Transverse colon (tissue), 4 donors: ENCODE results near the gene GADL1. TPM values are rescaled to one million over a fixed set of nuclear protein-coding genes. Genes with fewer than 3 reads are reported as not detected.

Experiments
- DNase-seq: peaks from one replicate; pipeline ENCODE4 v3.0.0-alpha.2; 2019
- H3K27ac ChIP-seq, 4 donors: fragments of 200-600 bp; sonication (generic); 2 replicates each; pipeline ENCODE4 v1.5.1; 2016 to 2018; ENCODE audit warnings: inconsistent platforms in 4 of 4
- H3K27me3 ChIP-seq: fragments of 200-600 bp; sonication (generic); 2 replicates; pipeline ENCODE4 v1.5.1; 2017; ENCODE audit warnings: inconsistent platforms
- H3K36me3 ChIP-seq, 4 donors: fragments of 200-600 bp; sonication (generic); 2 replicates each; pipeline ENCODE4 v1.5.1; 2017 to 2019; ENCODE audit warnings: inconsistent platforms in 4 of 4
- H3K4me1 ChIP-seq, 4 donors: fragments of 200-600 bp; sonication (generic); 2 replicates each; pipeline ENCODE4 v1.5.1; 2017 to 2020; ENCODE audit warnings: inconsistent platforms in 4 of 4
- H3K4me3 ChIP-seq, 4 donors: fragments of 200-600 bp; sonication (generic); 1 replicate in 1 of 4; 2 replicates in 3 of 4; pipeline versions ENCODE4 v1.5.1 to v1.6.1; 2017 to 2019; ENCODE audit warnings: inconsistent platforms in 4 of 4
- H3K9me3 ChIP-seq, 2 donors: fragments of 200-600 bp; sonication (generic); 2 replicates each; pipeline ENCODE4 v1.5.1; 2017 to 2019; ENCODE audit warnings: inconsistent platforms in 2 of 2
- EP300 ChIP-seq: sonication (generic); formaldehyde crosslinking; IDR thresholded peaks from one replicate; pipeline ENCODE4 v1.6.1; 2017; ENCODE audit warnings: antibody characterized with exemption, low read depth
- POLR2A ChIP-seq: fragments of 450-650 bp; IDR thresholded peaks from one replicate; pipeline ENCODE4 v1.6.1; 2016; ENCODE audit warnings: antibody characterized with exemption, mild to moderate bottlenecking, moderate library complexity
- POLR2AphosphoS5 ChIP-seq, 3 donors: sonication (generic); formaldehyde crosslinking; IDR thresholded peaks; one replicate each; pipeline ENCODE4 v1.6.1; 2016; ENCODE audit warnings: antibody characterized with exemption in 3 of 3
- WGBS, 2 donors: methylation state at CpG; one replicate each; pipeline ENCODE4 v1.1.5; 2018; ENCODE audit warnings: low coverage in 1 of 2; 5-methylcytosine and 5-hydroxymethylcytosine counted together
- in situ Hi-C, 4 donors: fragments of 200-750 bp; cut with MboI; loops; one replicate each; pipeline versions ENCODE4 v1.15.0 to v1.15.1; 2017; ENCODE audit warnings: low sequenced_read_pairs in 3 of 4, low pct_ligation_motif_present in 1 of 4, low pct_unique_long_range_greater_than_20kb in 1 of 4
- intact Hi-C: fragments of 100-400 bp; cut with DNase I; formaldehyde crosslinking; loops from one replicate; pipeline ENCODE4 v1.15.1; 2023; ENCODE audit warnings: low total_unique reads
- total RNA-seq, 4 donors: library from RNA; depleted of rRNA; stranded (reverse); fragments of >200 nt; gene quantifications; one replicate each; pipeline ENCODE4 v1.1.0, GENCODE V29; 2016
- TF ChIP-seq, protein P1 (sequence below), 5 experiments: fragments of 200-600 bp in 3 of 5; fragments of 450-650 bp in 2 of 5; sonication (generic) in 3 of 5; IDR thresholded peaks; 1 replicate in 2 of 5; 2 replicates in 3 of 5; pipeline ENCODE4 v1.5.1; 2016 to 2017; ENCODE audit warnings: antibody characterized with exemption in 5 of 5, inconsistent platforms in 3 of 5, mild to moderate bottlenecking in 2 of 5, moderate library complexity in 1 of 5

GADL1 gene
- total RNA-seq, 4 donors from 2014 or later = not detected

GRCh38 chr3:30700702-30701321, 193.6 kb downstream of the GADL1 start:
- 90 to 100% methylated on average over 3 of the region's 3 CpGs for WGBS, 2 donors
- in situ Hi-C loops = no loop called here

DNA sequence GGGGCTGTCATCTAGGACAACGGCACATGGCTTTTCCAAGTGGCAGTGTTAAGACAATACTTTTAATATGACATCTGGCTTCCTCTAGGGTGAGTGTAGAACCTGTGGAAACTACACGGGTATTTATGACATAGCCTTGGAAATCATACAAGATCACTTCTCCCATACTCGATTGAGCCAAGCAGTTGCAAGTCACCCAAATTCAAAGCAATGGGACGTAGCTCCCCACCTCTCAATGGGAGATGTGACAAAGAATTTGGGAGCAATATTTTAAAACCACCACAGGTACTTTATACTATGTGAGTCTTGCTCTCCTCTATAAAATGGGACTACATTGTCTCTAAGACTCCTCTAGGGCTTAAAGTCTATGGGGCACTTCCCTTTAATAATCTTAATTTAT, 194.5 kb downstream of the GADL1 start:
- intact Hi-C loops (loop anchor here (10.0 kb wide), 1 partner anchor 655 kb away; no protein-coding TSS in a partner anchor), in situ Hi-C loops (loop anchor here in 3 of 4 donors (10.0 to 25.0 kb wide), 4 partner anchors 188 to 655 kb away; no protein-coding TSS in a partner anchor)
- Histone ChIP-seq H3K4me3 (no peak overlapping the region), H3K27ac (no peak overlapping the region), H3K36me3 (no peaks in the 10 kb centered on the region), H3K9me3 (no peaks in the 10 kb centered on the region), H3K27me3 (no peaks in the 10 kb centered on the region), H3K4me1 (peaks cover 0 to 8% (median 2%) of the 10 kb centered on the region in 4 donors)
- TF ChIP-seq EP300 (no peak), POLR2AphosphoS5 (IDR thresholded peaks at IDR 0.05) (no peak), POLR2A (no peak)
- TF ChIP-seq, protein P1, sequence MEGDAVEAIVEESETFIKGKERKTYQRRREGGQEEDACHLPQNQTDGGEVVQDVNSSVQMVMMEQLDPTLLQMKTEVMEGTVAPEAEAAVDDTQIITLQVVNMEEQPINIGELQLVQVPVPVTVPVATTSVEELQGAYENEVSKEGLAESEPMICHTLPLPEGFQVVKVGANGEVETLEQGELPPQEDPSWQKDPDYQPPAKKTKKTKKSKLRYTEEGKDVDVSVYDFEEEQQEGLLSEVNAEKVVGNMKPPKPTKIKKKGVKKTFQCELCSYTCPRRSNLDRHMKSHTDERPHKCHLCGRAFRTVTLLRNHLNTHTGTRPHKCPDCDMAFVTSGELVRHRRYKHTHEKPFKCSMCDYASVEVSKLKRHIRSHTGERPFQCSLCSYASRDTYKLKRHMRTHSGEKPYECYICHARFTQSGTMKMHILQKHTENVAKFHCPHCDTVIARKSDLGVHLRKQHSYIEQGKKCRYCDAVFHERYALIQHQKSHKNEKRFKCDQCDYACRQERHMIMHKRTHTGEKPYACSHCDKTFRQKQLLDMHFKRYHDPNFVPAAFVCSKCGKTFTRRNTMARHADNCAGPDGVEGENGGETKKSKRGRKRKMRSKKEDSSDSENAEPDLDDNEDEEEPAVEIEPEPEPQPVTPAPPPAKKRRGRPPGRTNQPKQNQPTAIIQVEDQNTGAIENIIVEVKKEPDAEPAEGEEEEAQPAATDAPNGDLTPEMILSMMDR (IDR thresholded peaks at IDR 0.05) = no peak
- no peak for DNase-seq
- 90 to 94% methylated on average over 2 to 4 of the region's 4 CpGs for WGBS, 2 donors

More at GRCh38 chr3:30700702-30701321, 193.6 kb downstream of the GADL1 start:
- Histone ChIP-seq H3K36me3 (no peaks in the 10 kb centered on the region), H3K27ac (no peak overlapping the region), H3K4me3 (no peak overlapping the region), H3K27me3 (no peaks in the 10 kb centered on the region), H3K9me3 (no peaks in the 10 kb centered on the region), H3K4me1 (peaks cover 0 to 8% (median 2%) of the 10 kb centered on the region in 4 donors)
- intact Hi-C loops = no loop called here
- no peak for DNase-seq
- TF ChIP-seq POLR2AphosphoS5 (IDR thresholded peaks at IDR 0.05) (no peak), POLR2A (no peak), EP300 (no peak)
- TF ChIP-seq, protein P1 (IDR thresholded peaks at IDR 0.05) = no peak

DNA sequence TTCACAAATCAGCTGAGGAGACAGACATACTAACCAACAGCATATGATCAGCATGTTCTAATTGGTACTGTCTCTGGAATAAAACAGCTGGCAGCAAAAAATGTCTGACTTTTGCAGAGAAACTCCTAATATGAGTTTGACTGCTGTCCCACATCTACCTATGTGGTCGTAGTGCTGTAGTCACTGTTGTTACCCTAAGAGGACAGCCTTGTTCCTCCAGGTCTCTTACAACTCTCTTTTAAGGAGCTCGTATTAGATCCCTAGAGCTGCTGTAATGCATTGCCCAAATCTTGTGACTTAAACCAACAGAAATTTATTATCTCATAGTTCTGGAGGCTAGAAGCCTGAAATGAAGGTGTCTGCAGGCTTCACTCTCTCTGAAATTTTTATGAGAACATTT, 195.9 kb downstream of the GADL1 start:
- Histone ChIP-seq H3K4me1 (peaks cover 0 to 8% (median 3%) of the 10 kb centered on the region in 4 donors), H3K9me3 (no peaks in the 10 kb centered on the region), H3K4me3 (no peak overlapping the region), H3K36me3 (no peaks in the 10 kb centered on the region), H3K27ac (no peak overlapping the region), H3K27me3 (no peaks in the 10 kb centered on the region)
- TF ChIP-seq POLR2A = no peak
- no peak for TF ChIP-seq POLR2AphosphoS5 (IDR thresholded peaks at IDR 0.05)
- TF ChIP-seq EP300 = no peak
- TF ChIP-seq, protein P1 (IDR thresholded peaks at IDR 0.05) = no peak
- WGBS, 2 donors = 67 to 70% methylated on average over 2 of the region's 2 CpGs
- in situ Hi-C loops = loop anchor here in 3 of 4 donors (10.0 to 25.0 kb wide), 4 partner anchors 186 to 654 kb away; no protein-coding TSS in a partner anchor
- no peak for DNase-seq
- intact Hi-C loops = loop anchor here (10.0 kb wide), 1 partner anchor 654 kb away; no protein-coding TSS in a partner anchor

DNA sequence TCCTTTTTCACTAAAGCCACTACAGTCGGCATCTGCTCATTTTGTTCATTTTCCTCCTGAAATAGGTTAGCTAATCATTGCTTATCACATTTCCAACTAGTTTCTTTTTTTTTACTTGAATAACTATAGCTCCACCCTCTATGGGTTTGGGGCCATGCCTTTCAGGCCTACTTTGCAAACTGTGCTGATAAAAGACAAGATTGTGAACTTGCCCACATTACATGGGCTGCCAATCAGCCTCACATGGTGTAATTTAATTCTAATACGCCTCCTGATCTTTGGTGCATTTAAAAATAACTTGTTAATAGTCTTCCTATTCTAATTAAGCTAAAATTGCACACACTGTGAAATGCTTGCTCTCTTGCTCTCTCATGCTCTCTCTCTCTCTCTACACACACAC, 197.6 kb downstream of the GADL1 start:
- intact Hi-C loops (loop anchor here (10.0 kb wide), 1 partner anchor 652 kb away; no protein-coding TSS in a partner anchor), in situ Hi-C loops (loop anchor here in 3 of 4 donors (10.0 to 25.0 kb wide), 4 partner anchors 185 to 652 kb away; no protein-coding TSS in a partner anchor)
- TF ChIP-seq EP300 (no peak), POLR2AphosphoS5 (IDR thresholded peaks at IDR 0.05) (no peak), POLR2A (no peak)
- TF ChIP-seq, protein P1 (IDR thresholded peaks at IDR 0.05) = no peak
- H3K36me3 ChIP-seq = peaks cover 0 to 6% (median 2%) of the 10 kb centered on the region in 4 donors
- H3K27me3 ChIP-seq = no peaks in the 10 kb centered on the region
- peaks cover 0 to 24% (median 10%) of the 10 kb centered on the region in 4 donors for H3K4me1 ChIP-seq
- H3K4me3 ChIP-seq = no peak overlapping the region
- no peaks in the 10 kb centered on the region for H3K9me3 ChIP-seq
- 86 to 89% methylated on average over 2 of the region's 2 CpGs for WGBS, 2 donors
- no peak overlapping the region for H3K27ac ChIP-seq
- DNase-seq = no peak
